HuH-7 (cell line): ENCODE data around the gene TMEM171.

Experiments used
- DNase-seq: peaks from one replicate; pipeline ENCODE4 v3.0.0; 2011; ENCODE audit warnings: low spot score

The TMEM171 gene

GRCh38 chr5:73119451-73120157, 771 bp upstream of the TMEM171 start:
- DNase-seq = no peak

GRCh38 chr5:73121119-73121463, 716 bp downstream of the TMEM171 start:
- DNase-seq = no peak

DNA sequence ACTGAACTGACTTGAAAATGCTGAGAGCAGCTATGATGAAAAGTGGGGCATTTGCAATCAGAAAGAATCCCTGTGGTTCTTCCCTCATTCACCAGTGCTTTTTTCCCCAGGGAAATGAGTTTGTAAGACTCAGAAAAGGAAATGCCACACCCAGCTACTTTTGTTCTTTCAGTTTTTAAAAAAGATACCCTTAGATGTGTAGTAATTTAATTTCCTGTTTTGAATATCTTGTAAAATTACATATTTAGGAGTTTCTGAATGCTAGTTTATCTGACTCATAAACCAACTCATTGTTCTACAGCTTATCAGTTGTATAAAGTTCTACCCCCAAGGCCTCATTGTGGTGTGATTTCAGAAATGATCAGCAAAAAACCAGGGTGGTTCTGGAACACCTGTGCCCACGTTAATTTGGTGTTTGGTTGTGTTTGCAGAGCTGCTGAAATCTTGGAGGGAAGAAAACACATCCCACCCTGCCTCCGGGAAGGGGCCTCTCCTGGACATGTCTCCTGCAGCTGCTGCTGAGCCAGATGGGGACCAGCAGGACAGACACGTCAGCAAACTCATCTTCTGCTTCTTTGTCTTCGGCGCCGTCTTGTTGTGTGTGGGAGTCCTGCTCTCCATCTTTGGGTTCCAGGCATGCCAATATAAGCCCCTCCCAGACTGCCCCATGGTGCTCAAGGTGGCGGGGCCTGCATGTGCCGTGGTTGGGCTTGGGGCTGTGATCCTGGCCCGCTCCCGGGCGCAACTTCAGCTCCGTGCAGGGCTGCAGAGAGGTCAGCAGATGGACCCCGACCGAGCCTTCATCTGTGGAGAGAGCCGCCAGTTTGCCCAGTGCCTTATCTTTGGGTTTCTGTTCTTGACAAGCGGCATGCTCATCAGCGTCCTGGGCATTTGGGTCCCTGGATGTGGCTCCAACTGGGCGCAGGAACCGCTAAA, 2.8 kb downstream of the TMEM171 start:
- DNase-seq = no peak

DNA sequence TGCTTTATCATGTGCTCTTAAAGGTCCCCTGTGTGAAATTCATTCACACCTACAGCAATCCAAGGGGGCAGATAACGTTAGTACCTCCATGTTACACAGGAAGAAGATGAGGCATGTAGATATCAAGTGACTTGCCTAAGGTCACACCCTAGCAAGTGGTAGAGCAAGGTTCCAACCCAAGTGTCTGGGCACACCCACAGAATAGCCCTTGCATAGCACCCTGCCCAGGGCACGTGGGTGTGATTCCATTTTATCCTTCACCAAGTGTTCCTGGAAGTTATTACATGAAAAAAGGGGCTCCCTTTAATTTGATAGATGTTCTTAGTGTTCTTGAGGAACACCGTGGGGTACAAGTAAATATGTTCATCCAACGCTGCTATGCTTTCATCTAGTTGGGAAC, 4.9 kb downstream of the TMEM171 start:
- DNase-seq = no peak

DNA sequence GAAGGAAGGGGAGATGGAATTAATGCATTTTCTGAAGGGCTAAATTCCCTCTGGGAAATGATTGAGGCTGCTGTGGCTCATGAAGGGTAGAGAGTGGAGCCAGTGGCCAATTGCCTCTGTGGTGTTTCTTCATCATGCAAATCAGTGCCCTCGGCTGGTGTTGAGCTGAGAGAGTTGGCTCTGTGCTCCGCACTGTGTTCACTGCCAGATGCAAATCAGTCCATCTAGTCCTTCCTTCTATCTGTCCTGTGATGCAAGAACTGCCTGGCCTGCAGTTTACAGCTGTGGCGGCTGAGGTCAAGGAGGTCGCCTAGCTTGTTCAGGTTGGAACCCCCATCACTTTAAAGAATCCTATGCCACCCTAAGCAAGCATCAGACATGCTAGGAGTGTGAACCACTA, 6.0 kb downstream of the TMEM171 start:
- no peak for DNase-seq

- no peak for DNase-seq
These were observed 6.6 kb downstream of the TMEM171 start for GRCh38 chr5:73126957-73127356.

- DNase-seq = no peak
These were observed 8.8 kb downstream of the TMEM171 start for GRCh38 chr5:73129143-73129542.

DNA sequence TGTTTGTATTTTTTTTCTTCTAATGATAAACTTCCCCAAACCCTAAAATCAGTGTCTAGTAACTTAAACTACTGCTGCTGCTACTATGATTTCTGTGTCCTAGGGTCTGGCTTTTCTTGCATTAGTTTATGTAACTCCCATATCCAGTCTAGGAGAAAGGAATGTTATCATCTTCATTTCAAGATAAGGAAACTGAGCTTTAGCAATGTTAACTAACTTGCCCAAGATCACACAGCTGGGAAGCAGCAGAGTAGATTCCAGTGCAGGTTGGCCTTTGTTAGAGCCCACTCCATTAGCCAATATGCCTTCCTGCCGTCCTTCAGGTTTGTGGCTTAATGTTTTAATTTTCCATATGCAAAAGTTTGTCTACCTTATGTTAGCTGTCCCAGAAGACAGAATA, 10.4 kb downstream of the TMEM171 start:
- DNase-seq = no peak

DNA sequence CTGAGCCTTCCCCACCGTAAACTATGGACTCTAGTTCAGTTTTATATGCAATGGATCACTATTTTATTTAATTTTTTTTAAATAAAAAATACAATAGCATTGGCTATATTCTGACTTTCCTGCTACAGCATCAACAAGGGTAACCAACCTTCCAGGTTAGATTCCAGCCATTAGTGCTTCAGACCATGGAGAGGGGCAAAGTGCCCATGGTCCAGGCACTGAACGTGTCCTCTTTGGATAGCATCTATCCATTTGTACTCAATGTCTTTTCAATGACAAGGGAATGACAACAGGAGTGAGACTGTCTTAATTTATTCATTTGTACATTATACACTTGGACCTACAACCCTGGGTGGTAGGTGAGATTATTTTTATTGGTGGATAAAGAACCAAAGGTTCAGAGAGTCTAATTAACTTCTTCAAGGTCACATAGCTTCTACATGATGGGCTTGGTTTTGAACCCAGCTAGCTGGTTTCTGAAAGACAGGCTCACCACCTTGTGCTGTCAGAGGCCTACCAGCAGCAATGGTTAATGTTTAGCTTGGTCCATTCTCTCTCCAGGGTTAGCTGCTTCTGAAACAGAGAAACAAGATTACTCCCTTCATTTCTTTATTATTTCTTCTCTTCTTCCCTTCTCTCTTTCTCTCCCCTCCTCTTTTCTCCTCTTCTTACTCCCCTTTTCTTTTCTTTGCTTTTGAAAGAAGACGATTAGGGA, 11.5 kb downstream of the TMEM171 start:
- DNase-seq = no peak

DNA sequence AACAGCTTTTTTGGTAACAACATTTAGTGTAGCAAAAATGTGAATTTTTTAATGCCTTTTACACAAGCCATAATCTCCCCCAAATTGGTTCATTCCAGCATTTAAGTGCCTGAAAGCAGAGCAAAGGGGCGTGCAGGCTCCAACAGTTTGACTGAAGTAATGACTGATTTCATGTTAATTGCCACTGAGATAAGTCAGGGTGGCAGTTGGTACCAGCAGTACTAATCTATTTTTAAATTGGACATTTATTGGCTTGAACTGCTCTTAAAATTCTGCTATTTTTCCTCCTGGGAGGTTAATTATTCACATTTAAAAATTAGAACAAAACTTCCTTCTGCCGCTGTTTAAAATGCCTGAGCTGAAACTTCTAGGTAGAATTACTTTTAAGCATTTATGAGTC, 12.4 kb downstream of the TMEM171 start:
- DNase-seq = no peak

DNA sequence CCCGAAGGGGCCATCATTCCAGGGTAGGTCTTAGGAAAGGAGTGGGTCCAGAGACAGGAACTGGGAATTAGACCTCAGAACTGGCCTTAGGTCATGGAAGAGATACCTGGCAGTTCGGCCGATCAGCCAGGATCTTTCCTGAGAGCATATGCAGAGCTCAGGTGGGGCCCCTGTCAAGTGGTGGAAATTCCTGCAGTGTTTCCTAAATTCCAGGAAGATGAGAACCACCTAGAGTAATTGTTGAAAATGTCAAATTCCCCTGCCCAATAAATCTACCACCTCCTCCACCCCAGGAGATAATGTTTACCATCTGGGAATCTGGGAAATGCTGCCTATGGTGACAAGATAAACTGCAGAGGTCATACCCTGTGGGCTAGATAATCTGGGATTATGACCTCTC, 14.6 kb downstream of the TMEM171 start:
- DNase-seq = no peak

DNA sequence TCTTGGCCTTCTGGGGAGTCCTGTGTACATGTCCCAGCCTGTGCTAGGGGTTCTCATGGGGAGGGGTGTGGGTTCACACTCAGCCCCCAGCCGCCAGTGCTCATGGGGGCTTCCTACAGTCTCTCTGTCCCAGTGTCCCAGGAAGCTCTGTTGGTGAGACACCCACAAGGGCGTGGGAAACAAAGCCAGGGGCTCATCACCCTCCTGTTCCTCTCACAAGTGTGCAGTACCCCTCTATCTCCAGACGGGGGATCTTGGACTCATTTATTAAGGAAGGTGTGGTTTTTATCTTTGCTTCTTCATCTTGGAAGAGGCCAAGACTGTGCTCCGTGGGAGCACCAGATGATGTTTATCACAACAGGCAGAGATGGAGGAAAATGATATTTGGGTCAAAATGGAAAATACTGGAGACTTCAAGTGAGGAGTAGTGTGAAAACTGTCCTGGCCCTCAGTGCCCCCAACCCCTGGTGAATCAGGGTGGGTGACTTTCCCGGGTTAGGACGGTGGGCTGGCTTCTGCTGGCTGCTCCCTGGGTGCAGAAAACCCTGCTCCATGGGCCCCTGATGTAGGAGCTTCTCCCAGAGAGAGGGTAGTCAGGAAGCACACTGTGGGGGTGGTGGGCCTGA, 15.2 kb downstream of the TMEM171 start:
- DNase-seq = peak; percentile 32

DNA sequence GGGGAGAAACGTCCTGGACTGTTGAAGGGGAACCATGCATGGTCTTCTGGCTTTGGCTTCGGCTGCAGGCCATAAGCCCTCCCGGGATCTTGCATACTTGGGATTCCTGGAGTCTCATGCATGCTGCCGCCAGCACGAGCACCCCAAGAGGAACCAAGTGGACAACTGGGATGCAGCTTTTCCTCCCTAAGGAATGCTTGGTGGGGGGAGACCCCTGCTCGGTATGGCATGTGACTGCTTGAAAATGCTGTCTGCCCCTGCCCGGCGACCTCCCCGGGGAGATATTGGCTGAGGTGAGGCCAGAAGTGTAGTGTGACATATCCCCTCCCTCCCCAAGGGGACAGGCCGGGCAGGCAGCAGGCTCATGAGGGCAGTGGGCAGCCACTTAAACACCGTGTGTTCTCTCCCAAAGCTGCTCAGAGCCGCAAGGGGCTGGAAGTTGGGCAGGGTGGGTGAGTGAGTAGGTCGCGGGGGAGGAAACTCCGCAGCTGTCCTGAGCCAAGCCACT, 15.7 kb downstream of the TMEM171 start:
- no peak for DNase-seq

DNA sequence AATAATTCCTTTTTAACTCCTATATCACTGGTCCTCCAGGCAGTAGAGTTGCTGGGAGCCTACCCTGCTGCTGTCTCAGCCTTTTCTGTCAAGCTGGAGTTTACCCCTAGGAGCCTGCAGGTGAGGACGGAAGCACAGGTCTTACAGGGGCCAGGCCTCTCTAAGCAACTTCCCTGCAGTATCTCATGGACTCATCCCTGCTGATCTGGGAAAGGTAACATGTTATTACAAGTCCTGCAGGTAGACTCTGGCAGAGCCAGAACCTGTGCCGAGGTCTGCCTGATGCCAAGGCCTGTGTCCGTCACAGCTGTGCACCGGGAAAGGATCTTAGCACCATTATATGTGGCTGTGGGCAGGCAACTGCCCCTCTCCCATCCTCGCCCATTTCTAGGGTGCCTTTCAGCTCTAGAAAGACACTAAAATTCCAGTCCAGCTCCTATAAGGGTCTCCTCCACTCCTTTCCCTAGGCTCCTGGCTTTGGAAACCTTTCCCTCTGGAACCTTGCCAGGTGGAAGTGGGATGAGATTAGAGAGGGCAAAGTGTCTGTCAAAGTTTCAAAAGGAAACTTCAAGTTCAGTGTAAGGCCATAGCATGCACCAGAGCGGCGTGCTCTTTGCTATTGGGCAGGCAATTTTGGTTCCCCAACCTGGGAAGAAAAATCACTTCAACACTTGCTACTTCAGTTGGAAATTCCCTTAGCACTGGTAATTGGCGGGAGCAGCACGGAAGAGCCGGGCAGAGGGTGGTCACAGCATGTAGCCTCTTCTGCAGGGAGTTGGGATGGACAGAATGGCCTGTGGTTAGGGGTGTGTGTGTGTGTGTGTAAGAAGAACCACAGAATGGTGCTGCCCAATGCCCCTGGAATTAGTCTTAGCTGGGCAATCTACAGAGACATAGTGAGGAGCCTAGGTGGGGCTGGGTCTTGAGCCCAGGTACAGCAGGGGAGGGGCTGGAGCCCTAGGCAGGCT, 17.5 kb downstream of the TMEM171 start:
- DNase-seq = no peak

GRCh38 chr5:73139485-73139884, 19.1 kb downstream of the TMEM171 start:
- DNase-seq = no peak

- no peak for DNase-seq
These were observed 20.4 kb downstream of the TMEM171 start for GRCh38 chr5:73140801-73141200.

- DNase-seq = no peak
These were observed 21.7 kb downstream of the TMEM171 start for GRCh38 chr5:73142035-73142434.

- DNase-seq = no peak
These were observed 23.3 kb downstream of the TMEM171 start for GRCh38 chr5:73143716-73144115.

GRCh38 chr5:73149540-73149939, 29.2 kb downstream of the TMEM171 start:
- DNase-seq = no peak

DNA sequence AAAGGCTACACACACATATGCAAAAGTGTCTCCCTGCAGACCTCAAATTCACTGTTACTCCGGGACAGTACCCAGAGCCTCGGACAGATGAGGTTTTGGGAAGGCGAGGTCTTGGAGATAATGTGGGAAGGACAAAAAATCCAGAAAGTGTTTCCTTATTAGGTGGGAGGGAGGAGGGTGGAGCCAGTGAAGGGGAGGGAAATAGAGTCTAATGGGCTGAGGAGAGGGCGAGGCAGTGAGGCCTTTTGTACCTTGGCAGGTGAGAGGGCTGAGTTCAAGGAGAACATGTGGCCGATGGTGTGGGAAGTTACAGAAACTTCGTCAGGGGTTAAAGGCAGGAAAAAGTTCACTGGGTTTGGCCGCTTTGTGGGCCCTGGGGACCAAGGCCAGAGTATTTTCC, 30.5 kb downstream of the TMEM171 start:
- DNase-seq = no peak
